GM23338 (cell line): ENCODE data around the gene MAGI3. TPM values are rescaled to one million over a fixed set of nuclear protein-coding genes. Genes with fewer than 3 reads are reported as not detected.

ENCODE experiments used
- ATAC-seq: fragments of 200-7000 bp; cut with Tn5 transposase; 3 replicates; pipeline ENCODE4 v1.9.1; 2020
- DNase-seq: peaks from one replicate; pipeline ENCODE4 v3.0.0-alpha.2; 2015; ENCODE audit warnings: low spot score
- H2AFZ ChIP-seq: fragments of 200-600 bp; sonication (generic); 2 replicates; pipeline ENCODE4 v1.8.0; 2016; ENCODE audit warnings: antibody characterized with exemption, mild to moderate bottlenecking, moderate library complexity
- H3F3A ChIP-seq: fragments of 200-600 bp; sonication (generic); replicated peaks from 2 replicates; pipeline ENCODE4 v1.8.0; 2017; ENCODE audit warnings: antibody characterized with exemption, mixed run types, low read depth
- H3K27ac ChIP-seq: fragments of 200-600 bp; sonication (generic); 2 replicates; pipeline ENCODE4 v1.6.1; 2016; ENCODE audit warnings: low read depth
- H3K27me3 ChIP-seq: fragments of 200-600 bp; sonication (generic); 2 replicates; pipeline ENCODE4 v1.8.0; 2016; ENCODE audit warnings: mild to moderate bottlenecking, mixed run types, moderate library complexity; ENCODE audit not compliant: insufficient read depth
- H3K36me3 ChIP-seq: fragments of 200-600 bp; sonication (generic); 2 replicates; pipeline ENCODE4 v1.8.0; 2016; ENCODE audit warnings: mild to moderate bottlenecking; ENCODE audit not compliant: insufficient read depth
- H3K4me1 ChIP-seq: fragments of 200-600 bp; sonication (generic); 2 replicates; pipeline ENCODE4 v1.8.0; 2016; ENCODE audit warnings: mild to moderate bottlenecking, moderate library complexity; ENCODE audit not compliant: insufficient read depth
- H3K4me2 ChIP-seq: fragments of 200-600 bp; sonication (generic); 2 replicates; pipeline ENCODE4 v1.7.1; 2017; ENCODE audit warnings: mixed run types
- H3K4me3 ChIP-seq: fragments of 200-600 bp; sonication (generic); 2 replicates; pipeline ENCODE4 v1.6.1; 2016; ENCODE audit warnings: mixed run types
- H3K79me2 ChIP-seq: fragments of 200-600 bp; sonication (generic); replicated peaks from 2 replicates; pipeline ENCODE4 v1.8.0; 2017; ENCODE audit warnings: mild to moderate bottlenecking; ENCODE audit not compliant: insufficient read depth
- H3K9me2 ChIP-seq: fragments of 200-600 bp; sonication (generic); 2 replicates; pipeline ENCODE4 v1.8.0; 2017; ENCODE audit not compliant: insufficient read depth
- H4K20me1 ChIP-seq: fragments of 200-600 bp; sonication (generic); replicated peaks from 2 replicates; pipeline ENCODE4 v1.8.0; 2017; ENCODE audit warnings: mild to moderate bottlenecking; ENCODE audit not compliant: insufficient read depth
- H3K27ac Mint-ChIP-seq: 2 replicates; pipeline ENCODE4 v1.8.0; 2020; ENCODE audit warnings: inconsistent platforms, mild to moderate bottlenecking, moderate library complexity, mixed read lengths
- H3K27me3 Mint-ChIP-seq: 3 replicates; pipeline ENCODE4 v1.8.0; 2022; ENCODE audit warnings: low read depth, mild to moderate bottlenecking, moderate library complexity, mixed read lengths, inconsistent platforms; ENCODE audit not compliant: insufficient read depth, poor library complexity
- H3K36me3 Mint-ChIP-seq: 3 replicates; pipeline ENCODE4 v1.8.0; 2021; ENCODE audit warnings: low read depth, mild to moderate bottlenecking, inconsistent platforms, moderate library complexity, mixed read lengths
- H3K4me1 Mint-ChIP-seq: 3 replicates; pipeline ENCODE4 v1.8.0; 2020; ENCODE audit warnings: mild to moderate bottlenecking, inconsistent platforms, mixed read lengths
- H3K4me3 Mint-ChIP-seq: 3 replicates; pipeline ENCODE4 v1.8.0; 2021; ENCODE audit warnings: moderate library complexity, mild to moderate bottlenecking, inconsistent platforms, mixed read lengths
- H3K9me3 Mint-ChIP-seq: 3 replicates; pipeline ENCODE4 v1.8.0; 2020; ENCODE audit warnings: moderate library complexity, mild to moderate bottlenecking, inconsistent platforms, mixed read lengths
- CTCF ChIP-seq, 2 experiments: fragments of 200-600 bp in 1 of 2; sonication (generic) in 1 of 2; conservative IDR thresholded peaks; 2 replicates each; pipeline versions ENCODE4 v1.5.1 to v1.6.1; 2016 to 2017; ENCODE audit warnings: antibody characterized with exemption in 2 of 2, low read depth in 2 of 2, mild to moderate bottlenecking in 2 of 2, moderate library complexity in 1 of 2
- EZH2 ChIP-seq: fragments of 200-600 bp; sonication (generic); IDR thresholded peaks from one replicate; pipeline ENCODE4 v1.8.0; 2017; ENCODE audit warnings: antibody characterized with exemption, mild to moderate bottlenecking, low read depth; ENCODE audit not compliant: unreplicated experiment
- ZNF462 ChIP-seq: fragments of 250-450 bp; sonication (Bioruptor Pico); IDR thresholded peaks from 2 replicates; pipeline ENCODE4 v1.5.0; 2020; ENCODE audit warnings: mild to moderate bottlenecking, moderate library complexity
- polyA plus RNA-seq: library from polyadenylated mRNA; unstranded; fragments of >200 nt; fragmentation: Nextera tagmentation; extraction: Ambion mirVana; gene quantifications from 2 replicates; pipeline ENCODE4 v1.2.1, GENCODE V29; 2016
- total RNA-seq: library from RNA; depleted of rRNA; stranded (reverse); fragments of >200 nt; shearing (Covaris generic); gene quantifications from 2 replicates; pipeline ENCODE4 v1.2.3, GENCODE V29; 2014

The MAGI3 gene
- total and polyA plus RNA-seq, 2 experiments from 2014 or later, result 3.9 to 10.0 TPM

DNA sequence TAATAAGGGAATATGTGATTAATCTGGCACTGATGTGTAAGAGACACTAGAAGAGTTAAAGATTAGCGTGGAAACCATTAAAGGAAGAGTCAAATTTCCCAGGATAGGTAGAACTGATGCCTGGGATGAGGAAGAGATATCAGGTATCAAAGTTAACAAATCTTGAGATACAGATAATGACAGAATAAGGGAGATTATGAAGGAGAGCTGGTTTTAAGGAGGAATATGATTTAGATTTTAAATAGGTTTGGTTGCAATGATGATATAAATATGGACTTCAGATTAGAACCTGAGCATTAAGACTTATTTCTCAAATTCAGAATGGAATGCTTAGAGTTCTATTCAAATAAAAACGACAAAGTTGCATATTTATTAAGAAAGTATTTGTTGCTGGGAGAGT, 26.2 kb downstream of the MAGI3 start (continued):
- no peak for TF ChIP-seq ZNF462 (CRISPR knock-in tag)
- no peak for TF ChIP-seq EZH2

DNA sequence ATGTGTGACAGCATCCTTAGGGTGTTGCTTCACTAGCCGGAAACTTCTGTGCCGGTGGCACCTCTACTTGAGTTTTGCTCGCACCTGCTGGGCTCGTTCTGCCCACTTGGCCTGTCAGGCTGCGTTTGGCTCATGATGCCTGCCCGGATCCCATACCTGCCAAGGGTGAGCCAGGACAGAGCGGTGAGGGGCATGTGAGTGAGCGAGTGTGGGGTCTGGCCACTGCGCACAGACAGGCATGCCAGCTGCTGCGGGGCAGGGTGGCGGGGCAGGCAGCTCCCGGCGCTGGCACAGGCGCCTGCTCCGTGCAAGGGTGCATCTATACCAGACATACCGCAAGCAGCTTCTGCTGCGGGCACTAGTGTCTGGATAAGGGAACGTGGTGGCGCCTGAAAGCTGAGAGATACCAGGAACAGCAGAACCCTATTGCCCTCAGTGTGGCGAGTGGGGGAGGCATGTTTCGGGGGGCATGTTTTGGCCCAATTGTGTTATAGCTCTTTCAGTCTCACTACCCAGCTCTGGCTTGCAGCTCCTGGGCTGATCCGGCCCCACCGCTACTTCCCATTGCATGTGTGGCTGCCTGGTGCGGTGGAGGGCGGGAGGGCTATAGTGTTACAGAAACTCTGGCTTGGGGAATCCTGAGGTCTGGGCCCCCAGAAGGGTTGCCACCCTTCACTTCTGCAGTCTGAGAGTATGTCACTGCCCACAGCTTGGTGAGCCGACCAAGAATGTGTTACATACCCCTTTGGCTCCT, 32.2 kb downstream of the MAGI3 start:
- Histone ChIP-seq H3K4me1 (no peaks in the 10 kb centered on the region), H3K36me3 (no peaks in the 10 kb centered on the region), H3K4me2 (no peak overlapping the region), H3K4me3 (no peak overlapping the region), H3K79me2 (no peaks in the 10 kb centered on the region; the same call in 1 of the 2 replicates), H3K27me3 (no peaks in the 10 kb centered on the region), H3F3A (no peaks in the 10 kb centered on the region), H3K27ac (no peak overlapping the region), H4K20me1 (no peaks in the 10 kb centered on the region), H2AFZ (no peak overlapping the region), H3K9me2 (no peaks in the 10 kb centered on the region)
- no peak for TF ChIP-seq CTCF (conservative IDR thresholded peaks at IDR 0.05; ENCODE audit: low read depth in 2 of 2)
- no peak overlapping the region for H3K27ac Mint-ChIP-seq
- H3K4me3 Mint-ChIP-seq, result no peak overlapping the region
- H3K36me3 Mint-ChIP-seq, result peaks cover 15% of the 10 kb centered on the region
- DNase-seq (no peak), ATAC-seq (no peak)
- H3K4me1 Mint-ChIP-seq, result no peaks in the 10 kb centered on the region
- H3K27me3 Mint-ChIP-seq, result no peaks in the 10 kb centered on the region
- peaks cover 15% of the 10 kb centered on the region for H3K9me3 Mint-ChIP-seq
